WERI-Rb-1 (cell line): Measurements from ENCODE around the gene LRRN4CL.
"Not testable (repeated sequence)": the region's sequence is repeated elsewhere in the genome, so short reads cannot be mapped to it uniquely, and the experiment has no call there.

Experiments
- DNase-seq: peaks from one replicate; pipeline ENCODE4 v3.0.0-alpha.2; 2020
- H3K27ac ChIP-seq: fragments of 250-450 bp; sonication (Bioruptor Pico); 2 replicates; pipeline ENCODE4 v1.5.1; 2020; ENCODE audit warnings: mild to moderate bottlenecking, moderate library complexity
- H3K27me3 ChIP-seq: fragments of 250-450 bp; sonication (Bioruptor Pico); 2 replicates; pipeline ENCODE4 v1.5.1; 2021; ENCODE audit warnings: mild to moderate bottlenecking, low read depth, moderate library complexity; ENCODE audit not compliant: insufficient read depth, severe bottlenecking
- H3K36me3 ChIP-seq: fragments of 250-450 bp; sonication (Bioruptor Pico); 2 replicates; pipeline ENCODE4 v1.5.1; 2020; ENCODE audit warnings: mild to moderate bottlenecking, moderate library complexity
- H3K4me3 ChIP-seq: 2 replicates; pipeline ENCODE4 v1.5.1; 2011; ENCODE audit warnings: low read depth, mild to moderate bottlenecking, control low read depth, low read length
- H3K9me3 ChIP-seq: fragments of 250-450 bp; sonication (Bioruptor Pico); 2 replicates; pipeline ENCODE4 v1.5.1; 2021; ENCODE audit warnings: mild to moderate bottlenecking, moderate library complexity; ENCODE audit not compliant: severe bottlenecking
- TF ChIP-seq, protein P1 (sequence below): IDR thresholded peaks from 2 replicates; pipeline ENCODE4 v1.5.1; 2011; ENCODE audit warnings: low read depth, mild to moderate bottlenecking, control low read depth, inconsistent platforms, low read length

The LRRN4CL gene

DNA sequence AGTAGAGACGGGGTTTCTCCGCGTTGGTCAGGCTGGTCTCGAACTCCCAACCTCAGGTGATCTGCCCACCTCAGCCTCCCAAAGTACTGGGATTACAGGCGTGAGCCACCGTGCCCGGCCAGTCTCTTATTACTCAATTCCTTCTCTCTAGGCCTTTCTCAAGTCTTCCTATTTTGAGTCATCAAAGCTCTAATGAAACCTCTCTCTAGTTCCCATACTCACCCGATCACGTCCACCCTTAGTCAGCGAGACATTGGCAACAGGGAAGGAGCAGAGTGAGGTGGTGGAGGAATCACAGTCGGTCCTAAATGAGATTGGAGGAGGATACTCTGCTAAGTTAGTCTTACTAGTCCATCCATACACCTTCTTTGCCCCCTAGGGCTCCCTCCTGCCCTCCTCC lies 12.9 kb upstream of the LRRN4CL start:
- TF ChIP-seq, protein P1, sequence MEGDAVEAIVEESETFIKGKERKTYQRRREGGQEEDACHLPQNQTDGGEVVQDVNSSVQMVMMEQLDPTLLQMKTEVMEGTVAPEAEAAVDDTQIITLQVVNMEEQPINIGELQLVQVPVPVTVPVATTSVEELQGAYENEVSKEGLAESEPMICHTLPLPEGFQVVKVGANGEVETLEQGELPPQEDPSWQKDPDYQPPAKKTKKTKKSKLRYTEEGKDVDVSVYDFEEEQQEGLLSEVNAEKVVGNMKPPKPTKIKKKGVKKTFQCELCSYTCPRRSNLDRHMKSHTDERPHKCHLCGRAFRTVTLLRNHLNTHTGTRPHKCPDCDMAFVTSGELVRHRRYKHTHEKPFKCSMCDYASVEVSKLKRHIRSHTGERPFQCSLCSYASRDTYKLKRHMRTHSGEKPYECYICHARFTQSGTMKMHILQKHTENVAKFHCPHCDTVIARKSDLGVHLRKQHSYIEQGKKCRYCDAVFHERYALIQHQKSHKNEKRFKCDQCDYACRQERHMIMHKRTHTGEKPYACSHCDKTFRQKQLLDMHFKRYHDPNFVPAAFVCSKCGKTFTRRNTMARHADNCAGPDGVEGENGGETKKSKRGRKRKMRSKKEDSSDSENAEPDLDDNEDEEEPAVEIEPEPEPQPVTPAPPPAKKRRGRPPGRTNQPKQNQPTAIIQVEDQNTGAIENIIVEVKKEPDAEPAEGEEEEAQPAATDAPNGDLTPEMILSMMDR, result no peak
- no peaks in the 10 kb centered on the region for H3K9me3 ChIP-seq
- peaks cover 47% of the 10 kb centered on the region for H3K36me3 ChIP-seq
- no peaks in the 10 kb centered on the region for H3K27me3 ChIP-seq
- no peak overlapping the region for H3K27ac ChIP-seq
- no peak for DNase-seq
- no peak overlapping the region for H3K4me3 ChIP-seq

DNA sequence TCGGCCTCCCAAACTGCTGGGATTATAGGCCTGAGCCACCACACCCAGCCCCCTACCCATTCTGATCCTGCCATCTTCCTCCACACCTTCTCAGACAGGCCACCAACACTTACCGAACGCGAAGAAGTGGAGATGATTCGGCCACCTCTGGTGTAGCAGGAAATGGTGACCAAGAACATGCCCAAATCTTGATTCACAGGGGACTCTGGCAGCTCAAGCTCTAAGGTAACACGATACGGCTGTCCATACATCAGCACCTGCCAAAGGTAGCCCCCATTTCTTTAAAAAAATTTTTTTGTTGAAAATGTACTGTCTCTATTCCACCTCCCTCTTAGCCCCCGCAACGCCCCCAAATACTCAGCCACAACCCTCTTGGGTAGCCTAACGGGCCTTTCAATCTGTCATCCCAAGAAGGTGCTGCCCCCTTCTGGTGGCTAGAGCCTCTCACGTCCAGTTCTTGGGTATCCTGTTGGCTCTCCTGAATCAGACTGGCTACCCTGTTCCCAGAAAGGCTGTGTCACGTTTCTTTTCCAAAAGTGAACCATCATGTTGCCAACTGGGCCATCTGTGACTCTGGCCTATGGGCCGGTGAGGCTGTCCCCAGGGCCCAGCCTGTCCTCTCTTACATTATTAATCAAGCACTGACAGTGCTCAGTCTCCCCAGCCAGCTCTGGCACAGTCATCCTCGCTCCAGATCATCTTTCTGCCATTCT lies 5.3 kb upstream of the LRRN4CL start:
- no peaks in the 10 kb centered on the region for H3K9me3 ChIP-seq

DNA sequence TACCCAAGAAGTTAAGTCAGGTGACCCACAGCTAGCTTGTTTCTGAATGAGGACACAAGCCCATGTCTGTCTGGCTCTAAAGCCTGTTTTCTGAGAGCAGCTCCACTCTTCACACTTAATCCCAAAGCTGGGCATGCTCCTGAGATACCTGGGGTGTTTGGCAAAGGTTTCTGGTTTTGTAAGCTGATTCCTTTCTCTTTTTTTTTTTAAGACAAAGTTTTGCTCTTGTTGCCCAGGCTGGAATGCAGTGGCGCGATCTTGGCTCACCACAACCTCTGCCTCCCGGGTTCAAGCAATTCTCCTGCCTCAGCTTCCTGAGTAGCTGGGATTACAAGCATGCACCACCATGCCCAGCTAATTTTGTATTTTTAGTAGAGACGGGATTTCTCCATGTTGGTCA lies 4.3 kb upstream of the LRRN4CL start:
- not testable (repeated sequence) for H3K27ac ChIP-seq, H3K9me3 ChIP-seq, H3K4me3 ChIP-seq, DNase-seq, H3K27me3 ChIP-seq
- H3K36me3 ChIP-seq, result peaks cover 56% of the 10 kb centered on the region

More for the DNA sequence above, 5.3 kb upstream of the LRRN4CL start:
- Histone ChIP-seq H3K4me3 (no peak overlapping the region), H3K36me3 (peaks cover 59% of the 10 kb centered on the region), H3K27ac (peak overlapping the region; percentile 11), H3K27me3 (no peaks in the 10 kb centered on the region)
- peak; percentile 83 for DNase-seq
- TF ChIP-seq, protein P1, result peak; percentile 80

DNA sequence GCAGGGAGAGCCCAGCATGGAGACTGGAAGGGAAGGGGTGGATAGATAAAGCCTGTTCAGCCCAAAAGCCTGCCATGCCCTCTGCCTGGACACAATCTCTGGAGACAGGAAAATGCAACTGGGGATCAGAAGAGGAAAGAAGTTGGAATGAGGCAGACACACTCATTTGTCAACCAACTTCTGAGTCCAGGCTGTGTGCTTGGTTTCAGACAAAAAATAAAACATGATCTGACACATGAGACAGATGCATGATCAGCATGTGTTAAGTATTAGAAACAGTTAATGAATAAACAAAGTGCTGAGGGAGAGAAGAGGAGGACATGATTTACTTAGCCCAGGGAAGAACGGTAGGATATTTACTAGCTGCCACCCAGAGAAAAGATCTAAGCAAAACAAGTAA lies 839 bp downstream of the LRRN4CL start:
- Histone ChIP-seq H3K27ac (no peak overlapping the region), H3K36me3 (peaks cover 35% of the 10 kb centered on the region), H3K9me3 (no peaks in the 10 kb centered on the region), H3K4me3 (no peak overlapping the region), H3K27me3 (no peaks in the 10 kb centered on the region)
- no peak for DNase-seq
- TF ChIP-seq, protein P1, result no peak

DNA sequence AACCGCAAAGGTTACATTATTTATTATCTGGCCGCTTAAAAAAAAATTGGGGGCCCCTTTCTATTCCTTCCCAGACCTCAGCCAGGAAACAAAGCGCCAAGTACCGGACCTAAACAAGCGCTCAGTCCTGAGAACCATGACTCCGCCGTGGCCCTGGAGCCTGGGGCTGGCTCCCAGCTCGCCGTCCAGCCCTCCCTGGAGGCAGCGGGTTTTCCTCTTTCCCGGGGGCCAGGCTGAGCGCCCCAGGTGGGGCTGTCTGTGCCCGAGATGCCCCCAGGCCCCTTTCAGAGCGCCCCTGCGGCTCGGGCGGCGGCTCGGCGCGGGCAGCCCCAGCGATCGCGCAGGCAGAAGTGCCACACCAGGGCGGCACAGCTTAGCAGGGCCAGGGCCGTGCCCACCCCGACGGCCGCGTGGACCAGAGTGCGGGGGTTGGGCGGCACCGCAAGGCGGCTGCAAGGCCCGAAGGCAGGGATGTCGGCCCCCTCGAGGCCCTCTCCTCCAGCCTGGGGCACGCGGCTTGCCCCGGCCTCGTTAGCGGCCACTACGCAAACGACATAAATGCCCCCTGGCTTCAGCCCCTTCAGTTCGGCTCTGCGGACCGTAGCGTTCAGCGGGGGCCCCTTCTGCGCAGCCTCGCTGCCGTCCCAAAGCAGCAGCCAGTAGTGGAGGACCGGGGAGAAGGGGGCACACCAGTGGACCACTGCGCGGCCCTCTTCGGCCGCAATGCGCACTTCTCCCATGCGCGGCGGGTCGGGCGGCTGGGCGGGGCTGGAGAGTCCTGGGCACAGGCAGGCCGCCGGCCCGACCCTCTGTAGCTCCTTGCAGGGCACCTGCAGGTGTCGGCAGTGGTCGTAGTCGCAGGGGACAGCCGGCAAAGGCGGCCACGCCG lies 1.6 kb downstream of the LRRN4CL start:
- Histone ChIP-seq H3K9me3 (no peaks in the 10 kb centered on the region), H3K27ac (no peak overlapping the region)

DNA sequence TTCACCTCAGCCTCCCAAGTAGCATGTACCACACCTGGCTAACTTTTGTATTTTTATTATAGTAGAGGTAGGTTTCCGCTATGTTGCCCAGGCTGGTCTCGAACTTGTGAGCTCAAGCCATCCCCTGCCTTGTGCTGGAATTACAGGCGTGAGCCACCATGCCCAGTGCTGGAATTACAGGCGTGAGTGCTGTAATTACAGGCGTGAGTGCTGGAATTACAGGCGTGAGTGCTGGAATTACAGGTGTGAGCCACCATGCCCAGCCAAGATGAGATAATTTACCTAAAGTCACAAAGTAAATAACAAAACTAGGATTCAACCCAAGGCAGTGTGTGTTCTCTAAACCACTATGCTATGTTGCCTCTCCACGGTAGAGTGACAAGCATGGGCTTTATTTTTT lies 6.8 kb downstream of the LRRN4CL start:
- Histone ChIP-seq H3K27ac (no peak overlapping the region), H3K36me3 (peaks cover 9% of the 10 kb centered on the region), H3K27me3 (no peaks in the 10 kb centered on the region), H3K4me3 (no peak overlapping the region), H3K9me3 (no peaks in the 10 kb centered on the region)
- no peak for DNase-seq
- TF ChIP-seq, protein P1, result no peak

More for the DNA sequence above, 1.6 kb downstream of the LRRN4CL start:
- peaks cover 28% of the 10 kb centered on the region for H3K36me3 ChIP-seq
- no peaks in the 10 kb centered on the region for H3K27me3 ChIP-seq
- TF ChIP-seq, protein P1, result no peak
- no peak for DNase-seq
- no peak overlapping the region for H3K4me3 ChIP-seq
